Measurements from ENCODE around the gene COA8.
A peak's percentile ranks its signal among the peaks of the same experiment; 100 is the strongest.

The COA8 gene

DNA sequence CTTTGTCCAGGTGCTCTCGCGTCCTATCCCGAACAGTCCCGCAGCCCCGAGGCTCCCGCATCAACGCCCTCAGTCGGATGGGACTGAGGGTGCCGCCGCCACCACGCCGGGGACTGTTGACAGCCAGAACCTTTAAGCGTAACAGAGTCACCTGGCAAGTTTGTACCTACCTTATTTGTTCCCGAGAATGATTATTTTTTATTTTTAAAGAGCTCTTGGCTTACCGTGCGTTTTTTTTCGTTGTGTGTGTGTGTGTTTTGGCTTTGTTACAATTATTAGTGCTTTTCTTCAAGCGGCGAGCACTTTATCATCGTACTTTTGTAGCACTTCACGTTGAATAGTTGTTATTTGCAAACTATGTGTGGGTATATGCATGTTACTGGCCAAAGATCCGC lies 463 bp downstream of the COA8 start:
- TF ChIP-seq, protein P1, sequence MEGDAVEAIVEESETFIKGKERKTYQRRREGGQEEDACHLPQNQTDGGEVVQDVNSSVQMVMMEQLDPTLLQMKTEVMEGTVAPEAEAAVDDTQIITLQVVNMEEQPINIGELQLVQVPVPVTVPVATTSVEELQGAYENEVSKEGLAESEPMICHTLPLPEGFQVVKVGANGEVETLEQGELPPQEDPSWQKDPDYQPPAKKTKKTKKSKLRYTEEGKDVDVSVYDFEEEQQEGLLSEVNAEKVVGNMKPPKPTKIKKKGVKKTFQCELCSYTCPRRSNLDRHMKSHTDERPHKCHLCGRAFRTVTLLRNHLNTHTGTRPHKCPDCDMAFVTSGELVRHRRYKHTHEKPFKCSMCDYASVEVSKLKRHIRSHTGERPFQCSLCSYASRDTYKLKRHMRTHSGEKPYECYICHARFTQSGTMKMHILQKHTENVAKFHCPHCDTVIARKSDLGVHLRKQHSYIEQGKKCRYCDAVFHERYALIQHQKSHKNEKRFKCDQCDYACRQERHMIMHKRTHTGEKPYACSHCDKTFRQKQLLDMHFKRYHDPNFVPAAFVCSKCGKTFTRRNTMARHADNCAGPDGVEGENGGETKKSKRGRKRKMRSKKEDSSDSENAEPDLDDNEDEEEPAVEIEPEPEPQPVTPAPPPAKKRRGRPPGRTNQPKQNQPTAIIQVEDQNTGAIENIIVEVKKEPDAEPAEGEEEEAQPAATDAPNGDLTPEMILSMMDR (IDR thresholded peaks at IDR 0.05; ENCODE audit: insufficient read depth, low read depth, low read length, missing control alignments) = no peak
- peak overlapping the region; percentile 92 for H3K4me3 ChIP-seq (ENCODE audit: low read length)
- no peak for DNase-seq (ENCODE audit: low read depth)

DNA sequence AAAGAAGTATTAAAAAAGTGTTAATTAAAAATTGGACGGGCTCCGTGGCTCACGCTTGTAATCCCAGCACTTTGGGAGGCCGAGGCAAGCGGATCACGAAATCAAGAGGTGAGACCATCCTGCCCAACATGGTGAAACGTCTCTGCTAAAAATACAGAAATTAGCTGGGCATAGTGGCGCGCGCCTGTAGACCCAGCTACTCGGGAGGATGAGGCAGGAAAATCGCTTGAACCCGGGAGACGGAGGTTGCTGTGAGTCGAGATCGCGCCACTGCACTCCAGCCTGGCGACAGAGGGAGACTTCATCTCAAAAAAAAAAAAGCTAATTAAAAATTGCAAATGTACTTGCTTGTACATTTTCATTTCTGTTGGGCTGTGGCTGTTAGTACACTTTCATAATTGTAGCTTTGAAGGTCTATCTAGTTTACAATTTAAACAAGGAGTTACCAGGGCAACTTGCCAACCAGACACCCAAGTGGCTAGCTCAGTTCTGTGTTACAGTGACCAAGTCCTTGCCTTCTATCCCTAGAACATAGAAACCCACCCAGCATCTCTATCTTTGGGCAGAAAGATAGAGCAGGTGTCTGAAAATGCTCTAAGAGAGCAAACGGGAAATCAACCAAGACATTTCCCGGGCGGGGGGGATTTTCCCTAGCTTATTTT lies 1.2 kb downstream of the COA8 start:
- TF ChIP-seq, protein P1 (IDR thresholded peaks at IDR 0.05; ENCODE audit: insufficient read depth, low read depth, low read length, missing control alignments) = no peak
- H3K4me3 ChIP-seq (ENCODE audit: low read length) = peak overlapping the region; percentile 92
- DNase-seq (ENCODE audit: low read depth) = no peak

DNA sequence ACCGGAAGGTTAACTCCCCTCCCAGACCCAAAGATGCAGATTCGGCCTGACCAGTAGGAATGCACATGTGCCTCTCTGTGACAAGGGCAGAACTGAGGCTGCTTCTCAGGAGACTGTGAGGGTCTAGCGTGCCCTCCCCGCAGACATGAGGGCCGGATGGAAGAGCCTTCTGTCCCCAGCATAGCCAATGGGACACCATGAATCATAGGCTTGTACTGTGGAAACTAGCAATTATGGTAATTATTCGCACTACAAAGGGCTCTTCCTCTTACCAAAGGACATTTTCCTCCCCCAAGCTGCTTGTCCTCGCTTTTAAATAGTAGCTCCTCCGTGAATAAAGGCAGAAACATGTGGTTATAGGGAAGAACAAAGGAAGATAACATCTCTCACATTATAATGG lies 6.2 kb downstream of the COA8 start:
- DNase-seq (ENCODE audit: low read depth) = no peak
- TF ChIP-seq, protein P1 (IDR thresholded peaks at IDR 0.05; ENCODE audit: insufficient read depth, low read depth, low read length, missing control alignments) = no peak
- no peak overlapping the region for H3K4me3 ChIP-seq (ENCODE audit: low read length)

DNA sequence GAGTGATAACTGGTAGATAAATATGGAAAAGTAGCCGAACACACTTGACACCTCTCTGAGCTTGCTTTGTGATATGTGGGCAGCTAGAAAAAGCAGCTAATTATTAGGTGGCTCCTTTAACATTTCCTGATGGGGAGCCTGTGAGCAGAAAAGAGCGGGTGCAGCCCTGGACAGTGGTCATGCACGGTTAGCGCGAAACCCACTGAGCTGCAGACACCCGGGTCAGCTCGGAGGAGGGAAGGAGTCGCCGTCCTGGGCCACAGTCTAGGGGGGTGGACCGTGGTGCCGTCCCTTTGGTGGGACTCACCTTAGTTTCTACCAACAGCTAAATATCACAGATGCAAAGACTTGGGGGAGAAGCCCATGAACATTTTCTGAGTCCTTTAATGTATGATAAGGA lies 6.6 kb downstream of the COA8 start:
- no peak overlapping the region for H3K4me3 ChIP-seq (ENCODE audit: low read length)
- no peak for DNase-seq (ENCODE audit: low read depth)
- TF ChIP-seq, protein P1 (IDR thresholded peaks at IDR 0.05; ENCODE audit: insufficient read depth, low read depth, low read length, missing control alignments) = no peak

DNA sequence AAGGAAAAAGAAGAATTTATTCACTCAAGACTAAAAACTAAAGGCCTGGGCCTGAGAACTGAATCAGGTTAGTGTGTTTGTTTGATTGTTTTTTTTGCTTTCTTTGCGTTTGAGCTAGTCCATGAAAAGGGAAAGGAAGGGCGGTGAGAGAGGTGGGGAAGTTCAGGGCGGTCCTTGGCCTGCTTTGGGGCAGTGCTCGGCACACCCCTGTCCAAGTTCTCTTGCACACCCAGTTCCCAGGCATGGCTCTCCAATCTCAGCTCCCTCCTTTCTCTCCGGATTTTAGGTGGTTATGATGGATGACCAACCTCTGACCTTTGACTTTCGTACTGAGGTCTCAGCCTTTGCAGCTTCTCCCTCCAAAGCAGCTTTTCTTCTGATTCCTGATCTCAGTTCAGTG lies 11.3 kb downstream of the COA8 start:
- TF ChIP-seq, protein P1 (IDR thresholded peaks at IDR 0.05; ENCODE audit: insufficient read depth, low read depth, low read length, missing control alignments) = no peak
- no peak overlapping the region for H3K4me3 ChIP-seq (ENCODE audit: low read length)
- DNase-seq (ENCODE audit: low read depth) = no peak

DNA sequence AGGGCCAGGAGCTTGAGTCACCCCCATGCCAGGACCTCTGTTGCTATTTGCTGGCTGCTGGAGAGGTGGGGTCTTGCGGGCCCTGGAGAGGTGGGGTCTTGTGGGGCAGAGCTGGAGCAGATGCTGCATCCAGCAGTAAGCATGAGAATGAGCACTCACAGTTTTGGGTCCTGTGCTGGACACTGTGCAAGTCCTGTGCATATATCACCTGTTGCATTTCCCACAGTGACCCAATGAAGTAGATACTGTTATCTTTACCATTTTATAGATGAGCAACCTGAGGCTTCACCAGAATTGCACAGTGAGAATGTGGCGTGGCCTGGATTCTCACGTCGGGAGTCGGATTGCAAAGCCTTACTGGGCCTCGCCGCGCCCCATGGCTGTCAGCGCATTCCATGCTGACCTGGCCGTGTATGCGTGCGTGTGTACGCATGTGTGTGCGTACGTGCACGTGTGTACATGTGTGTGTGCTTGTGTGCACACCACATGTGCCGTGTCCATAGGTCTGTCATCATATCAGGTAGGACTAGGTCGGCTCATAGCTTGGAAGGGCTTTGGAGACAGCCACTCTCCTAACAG lies 12.0 kb downstream of the COA8 start:
- no peak for DNase-seq (ENCODE audit: low read depth)
- TF ChIP-seq, protein P1 (IDR thresholded peaks at IDR 0.05; ENCODE audit: insufficient read depth, low read depth, low read length, missing control alignments) = no peak
- no peak overlapping the region for H3K4me3 ChIP-seq (ENCODE audit: low read length)
